Panc1 (cell line): ENCODE results near the gene CYP39A1.

Source experiments
- CTCF ChIP-seq: fragments of 450-650 bp; IDR thresholded peaks from 2 replicates; pipeline ENCODE4 v1.5.1; 2017; ENCODE audit warnings: mild to moderate bottlenecking
- POLR2AphosphoS5 ChIP-seq: IDR thresholded peaks from 2 replicates; pipeline ENCODE4 v1.6.1; 2012; ENCODE audit warnings: mild to moderate bottlenecking, low read depth, low read length, moderate library complexity
- REST ChIP-seq, 2 experiments: IDR thresholded peaks; 2 replicates each; pipeline ENCODE4 v1.6.1; 2011 to 2012; ENCODE audit warnings: low read depth in 2 of 2, control low read depth in 1 of 2, low read length in 1 of 2, mild to moderate bottlenecking in 1 of 2, moderate library complexity in 1 of 2; ENCODE audit not compliant: insufficient read depth in 1 of 2

GRCh38 chr6:46688966-46689335 lies 36.3 kb upstream of the CYP39A1 start:
- TF ChIP-seq CTCF: no peak
- TF ChIP-seq REST (IDR thresholded peaks at IDR 0.05; ENCODE audit: insufficient read depth in 1 of 2, low read depth in 2 of 2, low read length in 1 of 2): no peak
- TF ChIP-seq POLR2AphosphoS5: no peak
